Tibial nerve (tissue), 4 donors: ENCODE data around the gene PARP3.

Source experiments
- CTCF ChIP-seq, 5 experiments: fragments of 200-600 bp in 3 of 5; fragments of 450-650 bp in 2 of 5; sonication (generic) in 3 of 5; IDR thresholded peaks; one replicate each; pipeline ENCODE4 v1.5.1; 2016 to 2019; ENCODE audit warnings: antibody characterized with exemption in 5 of 5, mild to moderate bottlenecking in 3 of 5, moderate library complexity in 2 of 5
- EP300 ChIP-seq, 2 donors: sonication (generic); formaldehyde crosslinking; IDR thresholded peaks; one replicate each; pipeline ENCODE4 v1.6.1; 2017; ENCODE audit warnings: antibody characterized with exemption in 2 of 2, mild to moderate bottlenecking in 1 of 2

DNA sequence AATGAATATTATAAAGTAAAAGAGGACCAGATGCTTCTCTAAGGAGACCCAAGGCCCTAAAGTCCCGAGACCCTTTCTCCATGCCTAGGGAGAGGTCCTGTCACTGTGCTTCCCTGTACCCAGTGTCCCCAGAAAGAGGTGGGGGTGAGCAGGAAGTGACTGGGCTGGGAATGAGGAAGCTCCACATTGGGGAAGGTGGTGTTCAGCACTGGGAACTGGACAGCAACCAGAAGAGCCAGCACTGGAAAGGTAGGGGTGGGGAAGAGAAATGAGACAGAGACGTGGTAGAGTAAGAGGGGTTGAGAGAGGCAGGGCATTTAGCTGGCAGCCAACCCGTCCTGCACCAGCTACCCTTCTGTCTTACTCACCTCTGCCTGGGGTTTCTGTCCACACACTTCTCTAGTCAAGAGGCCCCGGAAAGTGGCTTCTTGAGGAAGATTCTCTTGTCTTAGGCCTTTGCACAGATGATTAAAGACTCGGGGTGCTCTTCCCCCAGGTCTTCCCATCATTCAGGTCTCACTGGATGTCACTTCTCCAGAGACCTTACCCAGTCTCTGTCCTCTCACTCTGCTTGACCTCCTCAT, 12.7 kb upstream of the PARP3 start:
- TF ChIP-seq CTCF (IDR thresholded peaks at IDR 0.05) (no peak), EP300 (IDR thresholded peaks at IDR 0.05) (no peak)
